Measurements from ENCODE around the gene FBXO33.

Gene FBXO33

GRCh38 chr14:39374851-39375250, 57.4 kb downstream of the FBXO33 start:
- Histone ChIP-seq H3K9me3 (ENCODE audit: low read length) (no peaks in the 10 kb centered on the region), H3K9me2 (ENCODE audit: low read depth, low read length) (no peaks in the 10 kb centered on the region), H3K4me1 (ENCODE audit: insufficient read depth, low read length, severe bottlenecking) (peaks cover 7% of the 10 kb centered on the region), H3K9ac (ENCODE audit: low read length) (no peak overlapping the region), H2AFZ (ENCODE audit: low read length) (no peak overlapping the region), H3F3A (ENCODE audit: insufficient read depth, low read length) (no peaks in the 10 kb centered on the region), H3K79me2 (ENCODE audit: insufficient read depth, low read length) (no peaks in the 10 kb centered on the region), H4K20me1 (ENCODE audit: insufficient read depth, low read length) (no peaks in the 10 kb centered on the region), H3K27ac (ENCODE audit: low read depth, low read length, poor library complexity, severe bottlenecking) (no peak overlapping the region), H3K27me3 (ENCODE audit: insufficient read depth, low read length) (no peaks in the 10 kb centered on the region), H3K36me3 (ENCODE audit: insufficient read depth, low read length) (no peaks in the 10 kb centered on the region), H3K4me2 (ENCODE audit: low read length) (no peak overlapping the region), H3K4me3 (ENCODE audit: low read depth, low read length, poor library complexity, severe bottlenecking) (no peak overlapping the region)
- no peak for TF ChIP-seq CTCF (IDR thresholded peaks at IDR 0.05; ENCODE audit: low read length)
- TF ChIP-seq EZH2 (IDR thresholded peaks at IDR 0.05; ENCODE audit: borderline replicate concordance, low read length), result no peak

- TF ChIP-seq CTCF (IDR thresholded peaks at IDR 0.05; ENCODE audit: low read length) (no peak), EZH2 (IDR thresholded peaks at IDR 0.05; ENCODE audit: borderline replicate concordance, low read length) (no peak)
- H3K27me3 ChIP-seq (ENCODE audit: insufficient read depth, low read length), result no peaks in the 10 kb centered on the region
- no peaks in the 10 kb centered on the region for H4K20me1 ChIP-seq (ENCODE audit: insufficient read depth, low read length)
- H3F3A ChIP-seq (ENCODE audit: insufficient read depth, low read length), result no peaks in the 10 kb centered on the region
- no peak overlapping the region for H3K4me3 ChIP-seq (ENCODE audit: low read depth, low read length, poor library complexity, severe bottlenecking)
- H2AFZ ChIP-seq (ENCODE audit: low read length), result no peak overlapping the region
- H3K9me2 ChIP-seq (ENCODE audit: low read depth, low read length), result no peaks in the 10 kb centered on the region
- H3K9me3 ChIP-seq (ENCODE audit: low read length), result no peaks in the 10 kb centered on the region
- no peaks in the 10 kb centered on the region for H3K79me2 ChIP-seq (ENCODE audit: insufficient read depth, low read length)
- H3K36me3 ChIP-seq (ENCODE audit: insufficient read depth, low read length), result no peaks in the 10 kb centered on the region
- no peak overlapping the region for H3K27ac ChIP-seq (ENCODE audit: low read depth, low read length, poor library complexity, severe bottlenecking)
- H3K4me1 ChIP-seq (ENCODE audit: insufficient read depth, low read length, severe bottlenecking), result peaks cover 7% of the 10 kb centered on the region
- no peak overlapping the region for H3K9ac ChIP-seq (ENCODE audit: low read length)
- H3K4me2 ChIP-seq (ENCODE audit: low read length), result no peak overlapping the region
Observed at GRCh38 chr14:39372656-39373055, 59.6 kb downstream of the FBXO33 start.

- H3K4me3 ChIP-seq (ENCODE audit: low read depth, low read length, poor library complexity, severe bottlenecking), result no peak overlapping the region
- H3K9me3 ChIP-seq (ENCODE audit: low read length), result no peaks in the 10 kb centered on the region
- no peaks in the 10 kb centered on the region for H3F3A ChIP-seq (ENCODE audit: insufficient read depth, low read length)
- TF ChIP-seq CTCF (IDR thresholded peaks at IDR 0.05; ENCODE audit: low read length), result no peak
- TF ChIP-seq EZH2 (IDR thresholded peaks at IDR 0.05; ENCODE audit: borderline replicate concordance, low read length), result no peak
- H3K4me1 ChIP-seq (ENCODE audit: insufficient read depth, low read length, severe bottlenecking), result no peaks in the 10 kb centered on the region
- no peak overlapping the region for H3K27ac ChIP-seq (ENCODE audit: low read depth, low read length, poor library complexity, severe bottlenecking)
- H3K9me2 ChIP-seq (ENCODE audit: low read depth, low read length), result no peaks in the 10 kb centered on the region
- no peaks in the 10 kb centered on the region for H3K27me3 ChIP-seq (ENCODE audit: insufficient read depth, low read length)
- H3K36me3 ChIP-seq (ENCODE audit: insufficient read depth, low read length), result no peaks in the 10 kb centered on the region
- no peaks in the 10 kb centered on the region for H3K79me2 ChIP-seq (ENCODE audit: insufficient read depth, low read length)
- no peak overlapping the region for H3K9ac ChIP-seq (ENCODE audit: low read length)
- H3K4me2 ChIP-seq (ENCODE audit: low read length), result no peak overlapping the region
- H4K20me1 ChIP-seq (ENCODE audit: insufficient read depth, low read length), result no peaks in the 10 kb centered on the region
- H2AFZ ChIP-seq (ENCODE audit: low read length), result no peak overlapping the region
Observed at GRCh38 chr14:39370415-39370814, 61.8 kb downstream of the FBXO33 start.

All from OCI-LY1 (cell line).